NB4 (cell line): ENCODE measurements around the gene AADACL2.

Experiments
- CTCF ChIP-seq: IDR thresholded peaks from one replicate; pipeline ENCODE4 v1.5.1; 2012; ENCODE audit warnings: low read depth, low read length
- MAX ChIP-seq: IDR thresholded peaks from 2 replicates; pipeline ENCODE4 v1.6.1; 2011; ENCODE audit warnings: low read depth, low read length
- MYC ChIP-seq: IDR thresholded peaks from 2 replicates; pipeline ENCODE4 v1.6.1; 2011; ENCODE audit warnings: low read depth, low read length
- POLR2A ChIP-seq: IDR thresholded peaks from 2 replicates; pipeline ENCODE4 v1.6.1; 2011; ENCODE audit warnings: mild to moderate bottlenecking; ENCODE audit not compliant: insufficient read length; ENCODE audit errors: extremely low read depth

DNA sequence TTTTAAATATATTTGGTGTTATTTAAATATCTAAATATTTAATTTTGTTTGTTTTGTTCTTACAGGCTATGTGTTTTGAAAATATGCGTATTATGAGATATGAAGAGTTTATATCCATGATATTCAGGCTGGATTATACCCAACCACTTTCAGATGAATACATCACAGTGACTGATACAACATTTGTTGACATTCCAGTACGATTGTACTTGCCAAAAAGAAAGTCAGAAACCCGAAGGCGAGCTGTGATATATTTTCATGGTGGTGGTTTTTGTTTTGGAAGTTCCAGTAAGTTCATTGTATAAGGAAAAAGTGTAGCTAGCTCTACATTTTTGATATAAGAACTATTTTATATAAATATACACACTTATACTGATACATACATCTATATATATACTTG lies 6.9 kb downstream of the AADACL2 start:
- TF ChIP-seq POLR2A = no peak
- TF ChIP-seq MAX = no peak
- TF ChIP-seq CTCF = no peak
- TF ChIP-seq MYC = no peak
